ENCODE data around the gene SLC25A21.

- TF ChIP-seq CTCF (IDR thresholded peaks at IDR 0.05), result no peak
- TF ChIP-seq POLR2A (IDR thresholded peaks at IDR 0.05), result no peak
Observed at GRCh38 chr14:36973806-36974442, 198.5 kb downstream of the SLC25A21 start.
